K562 (cell line): Measurements from ENCODE around the gene CNOT6L. TPM values are rescaled to one million over a fixed set of nuclear protein-coding genes. Genes with fewer than 3 reads are reported as not detected.
A peak's percentile ranks its signal among the peaks of the same experiment; 100 is the strongest.

ENCODE experiments used
- ATAC-seq: fragments of 200-7000 bp; cut with Tn5 transposase; 3 replicates; pipeline ENCODE4 v1.9.1; 2020; ENCODE audit warnings: moderate library complexity
- BruUV-seq: library from RNA; stranded (reverse); fragments of 400-500 nt; replicated peaks from 2 replicates; lab custom pipeline; 2021; lab: Mats Ljungman, UMichigan
- CTCF ChIA-PET: fragments of 300-600 bp; formaldehyde crosslinking; extraction: SDS; loops from one replicate; lab custom pipeline; 2021; ENCODE audit warnings: low intra/inter-chr PET ratio; lab: Yijun Ruan, JAX
- POLR2A ChIA-PET: fragments of 300-600, 350-650 bp; sonication (Branson Sonifier 250); formaldehyde crosslinking; extraction: SDS; loops from one replicate; lab custom pipeline; 2021; ENCODE audit warnings: antibody characterized with exemption, inconsistent platforms; lab: Yijun Ruan, JAX
- DNase-seq, 4 experiments: peaks; one replicate each; pipeline versions ENCODE4 v3.0.0 to v3.0.0-alpha.2; 2011 to 2018; ENCODE audit warnings: low spot score in 3 of 4, mixed read lengths in 3 of 4; ENCODE audit errors: extremely low read depth in 1 of 4
- FAIRE-seq: peaks from 2 replicates; lab custom pipeline; 2011; peaks lifted over from hg19 to GRCh38; lab: Jason Lieb, UNC
- H2AFZ ChIP-seq: 2 replicates; pipeline ENCODE4 v1.6.0; 2011; ENCODE audit warnings: low read depth, low read length, control low read depth, inconsistent platforms
- H3K27ac ChIP-seq: fragments of 200-600 bp; 3 replicates; pipeline ENCODE4 v1.8.0; 2011; ENCODE audit warnings: low read depth, mild to moderate bottlenecking, control low read depth, inconsistent platforms, low read length, moderate library complexity, mixed read lengths; ENCODE audit errors: extremely low read depth
- H3K27me3 ChIP-seq, 2 experiments: fragments of 300-600 bp in 1 of 2; 2 replicates in 1 of 2; 3 replicates in 1 of 2; pipeline versions ENCODE4 v1.6.0 to v1.8.0; 2011; ENCODE audit warnings: inconsistent platforms in 2 of 2, low read length in 2 of 2, mild to moderate bottlenecking in 1 of 2, mixed read lengths in 1 of 2, moderate library complexity in 1 of 2; ENCODE audit not compliant: control insufficient read depth in 2 of 2, insufficient read depth in 2 of 2
- H3K36me3 ChIP-seq: fragments of 300-600 bp; 3 replicates; pipeline ENCODE4 v1.8.0; 2011; ENCODE audit warnings: mild to moderate bottlenecking, low read length, inconsistent platforms; ENCODE audit not compliant: control insufficient read depth, insufficient read depth
- H3K4me1 ChIP-seq, 2 experiments: fragments of 200-600 bp in 1 of 2; replicated peaks in 1 of 2; 2 replicates in 1 of 2; 3 replicates in 1 of 2; pipeline versions ENCODE4 v1.5.1 to v1.8.0; 2011; ENCODE audit warnings: inconsistent platforms in 2 of 2, low read length in 2 of 2, mild to moderate bottlenecking in 1 of 2, mixed read lengths in 1 of 2, moderate library complexity in 1 of 2; ENCODE audit not compliant: control insufficient read depth in 2 of 2, insufficient read depth in 2 of 2
- H3K4me2 ChIP-seq: 2 replicates; pipeline ENCODE4 v1.6.1; 2011; ENCODE audit warnings: low read length, control low read depth, inconsistent platforms, mixed read lengths; ENCODE audit not compliant: insufficient read depth
- H3K4me3 ChIP-seq: fragments of 200-600 bp; sonication (generic), shearing (Covaris generic); 2 replicates; pipeline ENCODE4 v1.5.1; 2016; ENCODE audit warnings: control low read depth, inconsistent platforms
- H3K79me2 ChIP-seq: fragments of 200-600 bp; 3 replicates; pipeline ENCODE4 v1.8.0; 2011; ENCODE audit warnings: low read length, inconsistent platforms; ENCODE audit not compliant: control insufficient read depth, insufficient read depth
- H3K9ac ChIP-seq, 2 experiments: 2 replicates each; pipeline versions ENCODE4 v1.6.0 to v1.6.1; 2011; ENCODE audit warnings: low read depth in 2 of 2, low read length in 2 of 2, control low read depth in 1 of 2, inconsistent platforms in 1 of 2, mild to moderate bottlenecking in 1 of 2, mixed read lengths in 1 of 2; ENCODE audit not compliant: insufficient read depth in 1 of 2
- H3K9me1 ChIP-seq: one replicate; pipeline ENCODE4 v1.6.0; 2011; ENCODE audit warnings: inconsistent platforms, mild to moderate bottlenecking, low read length, moderate library complexity; ENCODE audit not compliant: control insufficient read depth, insufficient read depth
- H3K9me3 ChIP-seq: replicated peaks from 2 replicates; pipeline ENCODE4 v1.5.1; 2011; ENCODE audit warnings: low read depth, low read length, inconsistent platforms; ENCODE audit not compliant: control insufficient read depth, insufficient read depth
- H4K20me1 ChIP-seq: replicated peaks from 2 replicates; pipeline ENCODE4 v1.6.1; 2011; ENCODE audit warnings: low read length, inconsistent platforms, mixed read lengths; ENCODE audit not compliant: control insufficient read depth, insufficient read depth
- MEIS2 ChIP-seq: fragments of 450-650 bp; IDR thresholded peaks from 2 replicates; pipeline ENCODE4 v1.6.1; 2014; ENCODE audit warnings: mild to moderate bottlenecking; ENCODE audit not compliant: partially characterized antibody
- NR2F6 ChIP-seq: fragments of 450-650 bp; formaldehyde crosslinking; IDR thresholded peaks from 2 replicates; pipeline ENCODE4 v1.4.0; 2020; ENCODE audit warnings: mild to moderate bottlenecking
- PRDM10 ChIP-seq: fragments of 450-650 bp; IDR thresholded peaks from 2 replicates; pipeline ENCODE4 v1.6.1; 2018; ENCODE audit not compliant: partially characterized antibody
- YBX1 ChIP-seq: fragments of 450-650 bp; IDR thresholded peaks from 2 replicates; pipeline ENCODE4 v1.7.1; 2016; ENCODE audit warnings: mild to moderate bottlenecking
- ZEB2 ChIP-seq: fragments of 450-650 bp; IDR thresholded peaks from 2 replicates; pipeline ENCODE4 v1.6.1; 2016
- whole genome bisulfite sequencing: fragments of 100-300 bp; shearing (Covaris generic); methylation state at CpG from one replicate; pipeline ENCODE4 v1.1.6; 2016; ENCODE audit warnings: low coverage, mixed read lengths; ENCODE audit not compliant: insufficient coverage; ENCODE audit errors: missing lambda C conversion rate; 5-methylcytosine and 5-hydroxymethylcytosine counted together
- in situ Hi-C: fragments of 300-500 bp; cut with MboI; formaldehyde crosslinking; loops from 4 replicates; pipeline ENCODE4 v1.15.0; 2018; ENCODE audit warnings: inconsistent platforms, mixed read lengths
- intact Hi-C: fragments of 100-400 bp; cut with micrococcal nuclease; formaldehyde crosslinking; loops from 2 replicates; pipeline ENCODE4 v1.14.2; 2022
- polyA plus RNA-seq, 8 experiments: library from polyadenylated mRNA; depleted of rRNA in 4 of 8; stranded (reverse) in 5 of 8; unstranded in 3 of 8; fragments of >200 nt; fragmentation: Nextera tagmentation in 2 of 8; fragmentation: Illumina TruSeq in 1 of 8; extraction: Ambion mirVana in 2 of 8; extraction: Trizol in 1 of 8; gene quantifications; 2 replicates each; pipeline versions ENCODE4 v1.2.1 to v1.2.3, GENCODE V29; 2011 to 2014; ENCODE audit warnings: inconsistent platforms in 1 of 8, missing spikeins in 1 of 8
- total RNA-seq, 7 experiments: library from RNA; depleted of rRNA in 6 of 7; stranded (reverse); fragments of >200 nt in 6 of 7; fragmentation: Illumina TruSeq in 2 of 7; extraction: Trizol in 2 of 7; gene quantifications; 2 replicates each; pipeline versions ENCODE4 v1.2.1 to v1.2.3, GENCODE V29; 2011 to 2021; ENCODE audit warnings: low replicate concordance in 1 of 7
- TF ChIP-seq, protein P1 (sequence below): fragments of 250-450 bp; sonication (Bioruptor Pico); IDR thresholded peaks from 2 replicates; pipeline ENCODE4 v1.9.0; 2021; ENCODE audit warnings: mild to moderate bottlenecking, inconsistent platforms

The CNOT6L gene
- total and polyA plus RNA-seq, 9 of the 15 experiments (the other 6 are each of a cell fraction or from before 2014, with no cell fraction given) = 3.7 to 27.9 (median 6.5) TPM

GRCh38 chr4:77848508-77848907 lies 29.3 kb upstream of the CNOT6L start:
- in situ Hi-C loops = no loop called here
- TF ChIP-seq YBX1 = no peak
- TF ChIP-seq, protein P1, sequence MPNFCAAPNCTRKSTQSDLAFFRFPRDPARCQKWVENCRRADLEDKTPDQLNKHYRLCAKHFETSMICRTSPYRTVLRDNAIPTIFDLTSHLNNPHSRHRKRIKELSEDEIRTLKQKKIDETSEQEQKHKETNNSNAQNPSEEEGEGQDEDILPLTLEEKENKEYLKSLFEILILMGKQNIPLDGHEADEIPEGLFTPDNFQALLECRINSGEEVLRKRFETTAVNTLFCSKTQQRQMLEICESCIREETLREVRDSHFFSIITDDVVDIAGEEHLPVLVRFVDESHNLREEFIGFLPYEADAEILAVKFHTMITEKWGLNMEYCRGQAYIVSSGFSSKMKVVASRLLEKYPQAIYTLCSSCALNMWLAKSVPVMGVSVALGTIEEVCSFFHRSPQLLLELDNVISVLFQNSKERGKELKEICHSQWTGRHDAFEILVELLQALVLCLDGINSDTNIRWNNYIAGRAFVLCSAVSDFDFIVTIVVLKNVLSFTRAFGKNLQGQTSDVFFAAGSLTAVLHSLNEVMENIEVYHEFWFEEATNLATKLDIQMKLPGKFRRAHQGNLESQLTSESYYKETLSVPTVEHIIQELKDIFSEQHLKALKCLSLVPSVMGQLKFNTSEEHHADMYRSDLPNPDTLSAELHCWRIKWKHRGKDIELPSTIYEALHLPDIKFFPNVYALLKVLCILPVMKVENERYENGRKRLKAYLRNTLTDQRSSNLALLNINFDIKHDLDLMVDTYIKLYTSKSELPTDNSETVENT (CRISPR knock-in tag) = no peak
- TF ChIP-seq ZEB2 = no peak
- no peak for TF ChIP-seq NR2F6 (CRISPR knock-in tag)
- TF ChIP-seq MEIS2 = no peak
- peak; percentile 37 for TF ChIP-seq PRDM10
- TF ChIP-seq, all 486 proteins: peak for 1

More at GRCh38 chr4:77848508-77848907, 29.3 kb upstream of the CNOT6L start:
- Histone ChIP-seq H3K4me1 (no peaks in the 10 kb centered on the region), H3K27ac (no peak overlapping the region), H4K20me1 (no peaks in the 10 kb centered on the region), H3K9me1 (no peaks in the 10 kb centered on the region), H3K9me3 (no peaks in the 10 kb centered on the region), H3K79me2 (no peaks in the 10 kb centered on the region), H3K4me3 (no peak overlapping the region), H3K4me2 (no peak overlapping the region), H3K27me3 (no peaks in the 10 kb centered on the region), H3K9ac (no peak overlapping the region), H2AFZ (no peak overlapping the region; the same call in 1 of the 2 replicates), H3K36me3 (no peaks in the 10 kb centered on the region)
- intact Hi-C loops = no loop called here
- WGBS = 57% methylated on average over 6 of the region's 6 CpGs
- ChIA-PET CTCF (no interaction called here), POLR2A (interaction anchor here (0.6 kb wide), 1 partner anchor 13 kb away, joined by 3 read pairs; no protein-coding TSS in a partner anchor)
- BruUV-seq = no TSS peak
- FAIRE-seq (no peak), DNase-seq (no peak), ATAC-seq (no peak)
